GM12872 (cell line): ENCODE results near the gene HS3ST6.

Experiments
- CTCF ChIP-seq: IDR thresholded peaks from 3 replicates; pipeline ENCODE4 v1.5.1; 2011; ENCODE audit warnings: low read depth, mild to moderate bottlenecking, low read length, moderate library complexity; ENCODE audit not compliant: insufficient read depth

Gene HS3ST6

GRCh38 chr16:1918351-1919326 is at the start of gene HS3ST6:
Gene HS3ST6 (minus strand): TSS chr16:1918415. CDS start chr16:1918323, 92 bp downstream.
- TF ChIP-seq CTCF = no peak

- TF ChIP-seq CTCF = no peak
These were observed 48.2 kb upstream of the HS3ST6 start, which contains the start of gene RNF151 for GRCh38 chr16:1966460-1966859. Gene RNF151 (plus strand): TSS chr16:1966856. CDS start chr16:1966882, 26 bp downstream.

GRCh38 chr16:1965396-1966001 is 47.3 kb upstream of the HS3ST6 start:
- TF ChIP-seq CTCF = no peak

- TF ChIP-seq CTCF = no peak
These were observed 46.5 kb upstream of the HS3ST6 start, which contains the start of gene RPS2 for GRCh38 chr16:1964506-1965395. Gene RPS2 (minus strand): TSS chr16:1964826. CDS start chr16:1964625, 201 bp downstream.

- TF ChIP-seq CTCF = peak; percentile 44; the same call in 2 of the 3 replicates
These were observed 45.7 kb upstream of the HS3ST6 start for GRCh38 chr16:1963806-1964505.

GRCh38 chr16:1961651-1962067 is 43.4 kb upstream of the HS3ST6 start:
- TF ChIP-seq CTCF = no peak
